ENCODE measurements around the gene PLA2G3.

PLA2G3 gene

GRCh38 chr22:31144223-31144622 lies 3.9 kb upstream of the PLA2G3 start:
- DNase-seq (ENCODE audit: low read depth), result no peak

GRCh38 chr22:31143537-31143936 lies 3.2 kb upstream of the PLA2G3 start:
- no peak for DNase-seq (ENCODE audit: low read depth)

GRCh38 chr22:31143038-31143437 lies 2.7 kb upstream of the PLA2G3 start:
- DNase-seq (ENCODE audit: low read depth), result no peak

- DNase-seq (ENCODE audit: low read depth), result no peak
Observed at GRCh38 chr22:31142285-31142684, 2.0 kb upstream of the PLA2G3 start.

GRCh38 chr22:31141551-31141950 lies 1.2 kb upstream of the PLA2G3 start:
- DNase-seq (ENCODE audit: low read depth), result no peak

GRCh38 chr22:31140746-31141145 lies 438 bp upstream of the PLA2G3 start:
- DNase-seq (ENCODE audit: low read depth), result no peak

GRCh38 chr22:31139066-31139465 lies 1.2 kb downstream of the PLA2G3 start:
- DNase-seq (ENCODE audit: low read depth), result no peak

GRCh38 chr22:31138126-31138525 lies 2.2 kb downstream of the PLA2G3 start:
- DNase-seq (ENCODE audit: low read depth), result no peak

GRCh38 chr22:31137721-31138120 lies 2.6 kb downstream of the PLA2G3 start:
- DNase-seq (ENCODE audit: low read depth), result no peak

GRCh38 chr22:31136711-31137110 lies 3.6 kb downstream of the PLA2G3 start:
- no peak for DNase-seq (ENCODE audit: low read depth)

GRCh38 chr22:31136155-31136554 lies 4.2 kb downstream of the PLA2G3 start:
- DNase-seq (ENCODE audit: low read depth), result no peak

- DNase-seq (ENCODE audit: low read depth), result no peak
Observed at GRCh38 chr22:31135706-31136105, 4.6 kb downstream of the PLA2G3 start.

GRCh38 chr22:31134688-31135087 lies 5.6 kb downstream of the PLA2G3 start:
- no peak for DNase-seq (ENCODE audit: low read depth)

- DNase-seq (ENCODE audit: low read depth), result no peak
Observed at GRCh38 chr22:31133911-31134310, 6.4 kb downstream of the PLA2G3 start.

GRCh38 chr22:31130873-31131272 lies 9.4 kb downstream of the PLA2G3 start:
- DNase-seq (ENCODE audit: low read depth), result no peak

GRCh38 chr22:31128156-31128555 lies 12.2 kb downstream of the PLA2G3 start:
- DNase-seq (ENCODE audit: low read depth), result no peak

- no peak for DNase-seq (ENCODE audit: low read depth)
Observed at GRCh38 chr22:31127181-31127772, 13.0 kb downstream of the PLA2G3 start.

GRCh38 chr22:31126869-31127175 lies 13.5 kb downstream of the PLA2G3 start:
- no peak for DNase-seq (ENCODE audit: low read depth)

GRCh38 chr22:31126128-31126868 lies 14.0 kb downstream of the PLA2G3 start:
- DNase-seq (ENCODE audit: low read depth), result no peak

- DNase-seq (ENCODE audit: low read depth), result no peak
Observed at GRCh38 chr22:31125521-31126117, 14.7 kb downstream of the PLA2G3 start.

- no peak for DNase-seq (ENCODE audit: low read depth)
Observed at GRCh38 chr22:31124811-31125465, 15.4 kb downstream of the PLA2G3 start.

- no peak for DNase-seq (ENCODE audit: low read depth)
Observed at GRCh38 chr22:31124290-31124689, 16.0 kb downstream of the PLA2G3 start.

- DNase-seq (ENCODE audit: low read depth), result no peak
Observed at GRCh38 chr22:31123292-31123602, 17.1 kb downstream of the PLA2G3 start.

Measured in stimulated activated CD8-positive, alpha-beta memory T cell treated with anti-CD3 and anti-CD28 coated beads, Interleukin-7, amount 100 ng/mL, for 24 hours (primary cell).